GM11168 (cell line): ENCODE results near the gene NIN.
"Not testable (repeated sequence)": the region's sequence is repeated elsewhere in the genome, so short reads cannot be mapped to it uniquely, and the experiment has no call there.

ENCODE experiments used
- in situ Hi-C: fragments of 300-500 bp; cut with MboI; formaldehyde crosslinking; loops from one replicate; pipeline ENCODE4 v1.12.0; 2022; ENCODE audit warnings: low sequenced_read_pairs; ENCODE audit not compliant: unreplicated experiment

The NIN gene

DNA sequence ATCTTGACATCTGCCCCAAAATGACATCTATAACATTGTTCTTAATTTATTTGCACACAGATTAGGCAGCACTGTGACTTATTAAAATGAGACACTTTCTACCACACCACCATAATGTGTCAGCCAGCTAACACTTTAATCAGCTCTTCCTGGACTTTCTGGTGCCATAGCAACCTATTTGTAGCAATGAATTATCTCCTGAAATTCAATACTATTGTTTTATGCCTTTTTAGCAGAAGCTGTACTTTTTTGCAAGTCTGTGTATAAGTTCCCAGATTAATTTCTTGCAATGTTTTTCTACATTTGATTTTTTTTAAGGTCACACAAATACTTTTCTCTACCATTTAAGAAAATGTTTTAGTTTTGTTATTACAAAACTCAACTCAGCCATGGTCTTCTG is 90.1 kb downstream of the NIN start:
- in situ Hi-C loops = no loop called here

DNA sequence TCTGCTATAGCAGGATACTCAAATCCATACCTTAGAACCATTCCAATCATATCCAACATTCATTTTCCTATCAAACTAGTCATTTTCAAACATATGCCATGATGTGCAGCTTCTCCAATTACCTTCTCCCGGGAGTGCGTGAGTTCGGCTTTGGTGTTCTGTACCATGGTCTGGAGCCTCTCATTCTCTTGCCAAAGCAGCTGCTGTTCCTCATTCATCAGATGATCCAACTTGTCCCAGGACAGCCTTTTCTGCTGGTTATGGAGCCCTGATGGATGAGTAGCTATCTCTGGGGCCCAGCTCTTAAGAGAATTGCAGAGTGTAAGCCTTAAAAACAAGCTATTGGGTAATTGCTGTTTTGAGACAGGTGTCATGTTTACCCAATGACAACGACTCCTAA is 91.8 kb downstream of the NIN start:
- in situ Hi-C loops = no loop called here

DNA sequence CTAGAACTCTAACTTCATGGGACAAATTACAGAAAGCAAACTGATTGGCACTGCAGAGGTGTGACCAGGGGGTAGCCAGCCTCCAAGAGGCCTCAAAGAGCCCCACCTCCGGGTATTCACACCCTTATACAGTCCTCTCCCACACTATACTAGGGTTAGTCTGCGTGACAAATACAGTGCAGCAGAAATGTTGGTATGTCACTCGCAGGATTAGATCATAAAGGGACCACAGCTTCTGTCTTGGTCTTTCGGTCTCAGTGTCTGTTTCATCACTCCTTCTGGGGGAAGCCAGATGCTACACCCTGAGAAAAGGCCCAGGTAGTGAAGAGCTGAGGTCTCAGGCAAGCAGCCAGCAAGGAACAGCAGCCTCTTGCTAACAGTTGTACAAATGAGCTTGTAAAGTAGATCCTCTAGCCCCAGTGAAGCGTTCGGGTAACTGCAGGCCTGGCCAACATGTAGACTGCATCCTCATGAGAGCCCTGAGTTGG is 94.0 kb downstream of the NIN start:
- in situ Hi-C loops = no loop called here

DNA sequence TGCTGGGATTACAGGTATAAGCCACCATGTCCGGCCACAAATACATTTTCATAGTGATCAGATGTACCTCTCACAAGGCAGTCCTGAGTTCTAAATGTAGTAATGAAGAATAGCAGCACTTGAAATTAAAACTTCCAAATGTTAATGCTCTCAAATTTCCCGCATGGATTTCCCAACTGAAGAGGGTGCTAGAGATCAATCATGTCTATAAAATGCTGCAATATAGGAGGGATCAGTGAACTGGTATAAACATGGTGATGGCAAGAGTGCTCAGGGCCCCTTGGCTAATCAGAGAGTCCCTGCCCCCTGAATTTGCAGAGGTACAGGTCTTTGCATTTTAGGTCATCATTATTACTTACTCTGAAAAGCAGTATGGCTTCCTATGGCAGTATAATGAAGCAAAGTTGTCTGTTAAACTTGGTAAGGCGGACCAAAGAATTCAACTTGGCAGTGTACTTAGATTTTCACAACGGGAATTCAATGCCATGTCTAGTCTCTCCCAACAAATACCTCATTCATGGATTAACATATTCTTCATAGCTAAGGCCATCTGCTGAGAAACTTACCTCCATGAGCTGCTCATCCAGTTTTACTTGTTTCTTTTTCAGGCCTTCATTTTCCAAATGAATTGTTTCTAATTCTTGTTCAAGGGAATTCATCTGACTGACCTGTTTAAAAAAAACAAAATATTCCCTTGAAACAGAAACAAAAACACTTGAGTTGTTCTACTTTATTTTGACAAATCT is 95.8 kb downstream of the NIN start:
- in situ Hi-C loops = no loop called here

DNA sequence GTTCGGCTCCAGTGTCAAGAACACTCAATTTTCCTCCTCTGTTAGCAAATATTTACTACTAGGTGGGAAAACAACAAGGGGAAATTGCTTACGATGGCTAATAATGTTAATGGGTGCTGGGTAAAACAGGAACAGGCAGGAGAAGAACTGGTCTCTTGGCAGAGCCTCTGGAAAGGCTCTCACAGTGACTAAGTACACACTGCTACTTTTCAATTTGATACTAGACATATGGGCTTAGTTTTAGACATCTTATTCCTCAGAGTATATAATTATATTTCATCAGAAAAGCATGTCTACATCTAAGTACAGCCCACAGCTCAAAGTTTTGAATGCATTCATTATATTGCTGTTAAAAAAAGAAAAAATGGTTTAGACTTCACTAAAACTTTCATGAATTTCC is 97.5 kb downstream of the NIN start:
- in situ Hi-C loops = no loop called here

DNA sequence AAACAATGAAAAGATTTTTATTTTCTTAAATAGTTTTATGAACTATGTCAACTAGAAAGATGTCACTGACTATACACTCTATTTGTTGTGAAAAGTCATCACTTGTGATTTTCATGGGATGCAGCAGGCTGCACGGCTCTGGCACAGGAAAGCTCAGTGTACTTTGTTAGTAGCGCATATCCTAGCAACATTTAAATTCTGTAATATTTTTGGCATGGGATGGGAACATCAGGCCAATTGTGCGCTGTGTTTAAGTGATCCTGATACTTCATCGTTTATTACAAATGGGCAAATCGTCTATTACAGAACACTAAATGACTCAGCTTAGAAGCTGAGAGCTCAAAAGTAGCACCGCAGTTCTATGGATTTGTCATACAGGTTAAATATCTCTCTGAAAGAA is 102.1 kb downstream of the NIN start:
- in situ Hi-C loops = no loop called here

DNA sequence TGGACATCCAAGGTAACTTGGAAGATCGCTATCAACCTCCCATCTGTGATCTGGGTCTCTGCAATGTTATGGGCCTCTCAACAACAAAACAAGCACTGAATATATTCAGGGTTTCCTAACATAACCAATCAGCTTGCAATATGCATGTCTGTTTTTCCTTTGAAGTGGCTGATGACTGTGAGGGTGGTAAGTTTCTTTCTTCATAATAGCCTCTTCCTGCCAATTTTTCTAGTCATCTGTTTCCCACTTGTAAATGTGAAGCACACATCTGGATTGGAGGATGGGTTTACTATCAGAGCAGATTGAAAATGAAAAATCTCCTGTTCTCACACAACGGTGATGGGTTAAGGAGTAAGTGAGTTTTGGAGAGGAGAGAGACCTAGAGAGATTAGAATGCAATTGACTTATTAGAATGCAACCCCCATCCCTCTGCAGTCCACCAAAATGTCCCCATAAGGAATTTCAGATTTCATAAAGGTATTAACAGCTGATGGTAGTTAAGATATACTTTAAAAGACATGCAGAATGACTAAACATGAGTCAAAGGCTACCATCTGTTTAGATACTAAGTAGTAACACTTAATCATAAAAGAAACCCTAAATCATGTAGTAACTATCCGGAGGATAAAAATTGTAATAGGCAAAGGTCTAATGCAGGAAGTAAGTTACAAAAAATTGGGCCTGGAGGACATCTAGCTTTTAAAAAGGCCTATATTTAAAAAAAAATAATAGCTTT is 104.4 kb downstream of the NIN start:
- in situ Hi-C loops = no loop called here

DNA sequence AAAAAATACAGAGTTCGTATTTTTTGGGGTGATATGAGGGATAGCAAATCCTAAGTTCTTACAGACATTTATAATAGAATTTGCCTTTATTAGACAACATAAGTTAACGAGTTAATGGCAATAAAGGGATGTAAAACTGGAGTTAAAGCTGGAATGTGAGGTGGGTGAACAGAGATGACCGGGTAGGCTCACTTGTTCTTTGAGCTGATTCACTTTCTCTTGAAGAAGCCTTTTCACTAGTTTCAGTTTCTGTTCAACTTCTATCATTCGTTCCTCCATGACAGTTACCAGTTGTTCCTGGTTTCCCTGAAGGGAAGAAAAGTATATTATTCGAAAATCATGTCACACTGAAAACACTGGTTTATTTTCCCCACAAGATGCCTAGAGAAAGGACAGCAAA is 105.2 kb downstream of the NIN start:
- in situ Hi-C loops = no loop called here

DNA sequence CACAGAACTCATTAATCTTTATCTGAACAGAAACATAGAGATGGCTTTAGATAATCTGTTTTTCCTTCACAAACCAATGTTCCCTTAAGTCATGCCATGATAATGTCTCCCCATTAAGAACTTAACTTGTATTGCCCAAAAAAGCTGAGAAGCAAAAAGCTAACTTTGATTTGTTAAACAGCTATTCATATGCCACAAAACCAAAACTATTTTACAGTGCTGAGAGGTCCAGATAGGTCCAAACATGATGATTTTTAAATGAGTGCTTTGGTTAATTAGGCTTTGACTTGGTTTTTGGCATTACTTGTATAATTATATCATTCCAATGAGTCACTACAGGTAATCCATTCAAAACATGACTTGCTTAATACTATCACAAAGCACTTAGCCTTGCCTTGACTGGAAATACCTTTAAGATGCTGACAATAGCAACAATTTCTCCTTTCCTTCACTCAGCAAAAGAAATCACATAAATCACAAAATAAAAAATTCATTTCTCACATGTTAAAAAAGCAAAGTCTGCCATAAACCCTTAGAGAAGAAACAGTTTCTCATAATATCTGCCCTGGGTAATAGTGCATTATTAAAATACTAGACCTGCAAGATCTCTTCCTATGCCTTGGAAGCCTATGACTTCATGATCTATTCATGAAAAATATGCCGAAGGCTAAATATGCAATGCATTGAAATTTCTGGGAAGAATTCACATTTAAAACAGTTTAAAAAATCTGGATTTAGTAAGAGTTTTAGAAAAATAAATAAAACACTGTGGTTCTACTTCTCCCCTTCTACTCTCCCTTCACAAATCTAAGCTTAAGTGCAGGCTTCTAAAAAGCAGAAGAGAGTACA is 110.8 kb downstream of the NIN start:
- in situ Hi-C loops = loop anchor here (5.0 to 10.0 kb wide), 2 partner anchors 37 to 95 kb away; no protein-coding TSS in a partner anchor

DNA sequence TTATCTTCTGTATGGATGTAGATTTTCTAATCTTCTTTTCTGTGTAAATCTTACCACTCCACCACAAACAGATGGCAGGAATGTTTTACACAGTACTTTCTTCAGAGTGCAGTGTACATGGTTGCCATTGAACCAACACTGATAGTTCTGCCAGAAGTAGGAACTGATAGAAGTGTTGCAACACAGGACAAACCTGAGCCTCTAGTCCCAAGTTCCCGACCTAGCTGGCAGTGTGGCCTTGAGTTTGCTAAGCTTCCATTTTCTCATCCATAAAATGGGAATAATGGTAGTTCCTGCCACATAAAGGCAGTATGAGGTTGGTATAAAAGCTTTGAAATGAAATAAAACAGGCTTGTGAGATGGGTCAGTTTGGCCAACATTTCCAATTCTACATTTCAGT is 112.0 kb downstream of the NIN start:
- in situ Hi-C loops = loop anchor here (10.0 kb wide), 1 partner anchor 94 kb away; no protein-coding TSS in a partner anchor

DNA sequence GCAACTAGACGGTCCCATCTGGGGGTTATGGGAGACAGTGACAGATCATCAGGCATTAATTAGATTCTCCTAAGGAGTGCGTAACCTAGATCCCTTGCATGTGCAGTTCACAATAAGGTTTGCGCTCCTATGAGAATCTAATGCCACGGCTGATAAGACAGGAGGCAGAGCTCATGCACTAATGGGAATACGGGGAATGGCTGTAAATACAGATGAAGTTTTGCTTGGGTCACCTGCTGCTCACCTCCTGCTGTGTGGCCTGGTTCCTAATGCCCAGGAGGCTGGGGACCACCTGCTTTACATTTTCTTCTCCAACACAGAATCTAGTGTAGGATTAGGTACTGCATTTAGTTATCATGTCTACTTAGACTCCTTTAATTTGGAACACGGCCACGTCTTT is 113.2 kb downstream of the NIN start:
- in situ Hi-C loops = loop anchor here (10.0 kb wide), 1 partner anchor 93 kb away; no protein-coding TSS in a partner anchor

DNA sequence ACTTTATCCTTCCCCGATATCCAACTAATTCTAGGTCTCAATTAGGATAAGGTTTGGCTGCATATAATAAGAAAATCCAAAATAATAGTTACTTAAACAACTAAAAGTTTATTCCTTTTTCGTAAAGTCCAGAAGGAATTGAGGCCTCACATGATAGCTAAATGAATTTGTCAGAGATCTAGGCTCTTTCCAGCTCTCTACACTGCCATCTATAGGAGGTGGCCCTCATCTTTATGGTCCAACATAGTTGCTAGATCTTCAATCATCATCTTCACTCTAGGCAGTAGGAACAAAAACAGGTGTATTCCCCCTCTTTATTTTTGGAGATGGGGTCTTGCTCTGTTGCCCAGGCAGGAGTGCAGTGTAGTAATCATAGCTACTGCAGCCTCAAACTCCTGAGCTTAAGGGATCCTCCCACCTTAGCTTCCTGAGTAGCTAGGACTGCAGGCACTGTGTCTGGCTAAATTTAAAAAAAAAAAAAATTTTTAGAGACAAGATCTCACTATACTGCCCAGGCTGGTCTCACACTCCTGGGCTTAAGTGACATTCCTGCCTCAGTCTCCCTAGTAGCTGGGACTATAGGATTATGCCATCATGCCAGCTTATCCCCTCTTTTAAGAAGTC is 116.4 kb downstream of the NIN start:
- in situ Hi-C loops = loop anchor here (10.0 kb wide), 1 partner anchor 90 kb away; no protein-coding TSS in a partner anchor

DNA sequence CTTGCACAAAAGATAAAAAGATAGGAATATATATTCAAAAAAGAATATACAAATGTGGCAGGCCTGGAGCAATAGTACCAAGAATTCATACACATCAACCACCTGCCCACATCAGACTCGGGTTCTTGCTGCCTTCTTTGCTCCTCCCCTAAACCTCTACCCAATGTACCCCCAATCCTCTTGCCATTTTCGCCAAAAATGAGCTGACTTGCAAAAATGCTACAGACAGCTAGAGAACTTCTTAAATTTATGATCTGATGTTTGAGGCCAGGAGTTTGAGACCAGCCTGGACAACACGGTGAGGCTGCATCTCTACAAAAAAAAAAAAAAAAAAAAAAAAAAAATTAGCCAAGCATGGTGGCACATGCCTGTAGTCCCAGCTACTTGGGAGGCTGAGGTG is 119.9 kb downstream of the NIN start:
- in situ Hi-C loops = loop anchor here (10.0 kb wide), 1 partner anchor 86 kb away; no protein-coding TSS in a partner anchor

DNA sequence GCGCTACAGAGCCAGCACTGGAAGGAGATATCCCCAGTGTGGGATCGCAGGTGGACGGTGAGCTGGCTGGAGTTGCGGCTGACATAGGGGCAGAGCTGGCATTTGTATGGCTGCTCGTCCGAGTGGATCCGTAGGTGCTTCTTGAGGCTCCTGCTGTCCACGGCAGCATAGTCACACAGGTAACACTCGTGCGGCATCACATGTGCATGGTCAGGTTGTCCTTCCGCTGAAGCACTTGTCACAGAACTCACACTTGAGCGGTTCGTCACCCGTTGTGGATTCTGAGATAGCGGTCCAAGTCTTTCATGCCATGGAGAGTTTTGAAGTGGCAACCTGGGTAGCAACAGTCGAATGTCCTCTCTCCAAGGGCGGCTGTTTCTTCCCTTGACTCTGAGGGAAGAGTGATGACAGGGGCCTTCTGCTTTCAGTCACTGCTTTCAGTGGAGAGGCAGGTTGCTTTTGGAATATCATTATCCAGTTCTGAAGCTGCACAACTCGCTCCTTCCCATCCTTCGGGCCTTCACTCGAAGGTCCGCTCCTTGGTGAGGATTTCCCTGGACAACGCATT is 125.9 kb downstream of the NIN start:
- in situ Hi-C loops = no loop called here

DNA sequence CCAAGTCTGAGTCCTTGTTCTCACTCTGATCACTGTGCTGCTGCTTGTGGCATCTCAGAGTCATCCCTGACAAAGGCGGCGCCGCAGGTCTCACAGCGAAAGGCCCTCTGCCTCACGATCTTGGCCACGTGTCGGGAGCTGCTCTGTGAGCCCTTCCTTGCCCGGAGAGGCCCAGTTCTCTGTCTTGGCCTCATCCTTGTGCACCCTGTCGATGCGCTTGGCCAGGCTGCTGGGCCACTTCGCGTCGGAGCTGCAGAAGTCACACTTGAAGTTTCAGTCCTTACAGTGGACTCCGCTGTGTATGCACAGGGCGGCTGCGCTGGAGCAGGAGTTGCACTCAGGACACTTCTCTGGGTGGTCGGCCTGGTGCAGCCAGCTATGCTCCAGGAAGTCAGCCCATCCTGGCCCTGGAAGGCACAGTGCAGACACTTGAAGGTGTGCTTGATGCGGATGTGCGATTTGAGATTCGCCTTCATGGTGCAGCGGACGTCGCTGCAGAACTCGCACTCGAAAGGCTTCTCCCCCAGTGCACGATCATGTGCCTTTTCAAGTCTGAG is 126.4 kb downstream of the NIN start:
- in situ Hi-C loops = no loop called here

DNA sequence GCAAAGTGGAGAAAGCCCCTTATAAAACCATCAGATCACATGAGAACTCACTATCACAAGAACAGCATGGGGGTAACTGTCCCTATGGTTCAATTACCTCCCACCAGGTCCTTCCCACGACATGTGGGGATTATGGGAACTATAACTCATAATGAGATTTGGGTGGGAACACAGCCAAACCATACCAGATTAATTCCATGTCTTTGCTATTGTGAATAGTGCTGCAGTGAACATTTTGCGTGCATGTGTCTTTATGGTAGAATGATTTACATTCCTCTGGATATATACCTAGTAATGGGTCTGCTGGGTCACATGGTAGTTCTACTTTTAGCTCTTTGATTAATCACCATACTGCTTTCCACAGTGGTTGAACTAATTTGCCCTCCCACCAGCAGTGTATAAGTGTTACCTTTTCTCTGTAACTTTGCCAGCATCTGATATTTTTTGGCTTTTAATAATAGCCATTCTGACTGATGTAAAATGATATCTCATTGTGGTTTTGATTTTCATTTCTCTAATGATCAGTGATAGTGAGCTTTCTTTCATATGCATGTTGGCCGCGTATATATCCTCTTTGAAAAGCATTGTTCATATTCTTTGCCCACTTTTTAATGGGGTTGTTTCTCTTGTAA is 133.2 kb downstream of the NIN start:
- in situ Hi-C loops = no loop called here

DNA sequence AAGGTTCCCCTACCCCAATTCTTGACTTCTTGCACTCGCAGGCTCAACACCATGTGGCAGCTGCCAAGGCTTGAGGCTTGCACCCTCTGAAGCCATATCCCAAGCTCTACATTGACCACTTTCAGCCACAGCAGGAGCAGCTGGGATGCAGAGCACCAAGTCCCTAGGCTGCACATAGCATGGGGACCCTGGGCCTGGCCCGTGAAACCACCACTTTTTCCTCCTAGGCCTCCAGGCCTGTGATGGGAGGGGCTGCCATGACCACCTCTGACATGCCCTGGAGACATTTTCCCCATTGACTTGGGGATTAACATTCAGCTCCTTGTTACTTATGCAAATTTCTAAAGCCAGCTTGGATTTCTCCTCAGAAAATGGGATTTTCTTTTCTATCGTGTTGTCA is 136.7 kb downstream of the NIN start:
- in situ Hi-C loops = not testable (repeated sequence)

DNA sequence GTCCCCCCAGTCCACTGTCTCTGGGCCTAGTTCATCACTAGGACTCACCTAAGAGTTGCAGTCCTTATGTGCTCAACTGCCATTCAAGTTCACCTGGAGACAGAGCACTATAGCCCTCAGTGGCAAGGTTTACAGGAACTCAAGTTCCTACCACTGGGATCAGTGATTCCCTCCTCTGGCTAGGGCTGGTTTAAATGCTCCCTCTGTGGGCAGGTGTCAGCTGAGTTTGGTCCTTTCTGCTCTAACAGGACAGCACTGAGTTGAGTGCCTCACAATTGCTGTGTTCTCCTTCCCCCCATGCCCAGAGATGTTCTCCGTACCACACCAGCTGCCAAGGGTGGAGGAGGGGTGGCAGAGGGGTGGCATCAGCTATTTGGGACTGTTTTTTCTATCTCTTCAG is 142.1 kb downstream of the NIN start:
- in situ Hi-C loops = no loop called here

DNA sequence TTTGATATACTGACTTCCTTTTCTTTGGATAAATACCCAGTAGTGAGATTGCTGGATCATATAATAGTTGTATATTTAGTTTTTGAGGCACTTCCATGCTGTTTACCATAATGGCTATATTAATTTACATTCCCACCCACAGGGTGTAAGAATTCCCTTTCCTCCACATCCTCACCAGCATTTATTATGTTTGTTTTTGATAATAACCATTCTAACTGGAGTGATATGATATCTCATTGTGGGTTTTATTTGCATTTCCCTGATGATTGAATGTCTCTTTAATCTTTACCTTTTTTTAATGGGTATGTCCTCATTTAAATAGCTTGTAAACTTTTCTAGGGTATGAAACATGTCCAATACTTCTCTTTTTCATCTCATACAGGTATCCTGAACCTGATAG is 151.3 kb downstream of the NIN start:
- in situ Hi-C loops = no loop called here
